K562 (cell line): Measurements from ENCODE around the gene SALL3. TPM values are rescaled to one million over a fixed set of nuclear protein-coding genes. Genes with fewer than 3 reads are reported as not detected.

Experiments
- ATAC-seq: fragments of 200-7000 bp; cut with Tn5 transposase; 3 replicates; pipeline ENCODE4 v1.9.1; 2020; ENCODE audit warnings: moderate library complexity
- BruUV-seq: library from RNA; stranded (reverse); fragments of 400-500 nt; replicated peaks from 2 replicates; lab custom pipeline; 2021; lab: Mats Ljungman, UMichigan
- CTCF ChIA-PET: fragments of 300-600 bp; formaldehyde crosslinking; extraction: SDS; loops from one replicate; lab custom pipeline; 2021; ENCODE audit warnings: low intra/inter-chr PET ratio; lab: Yijun Ruan, JAX
- POLR2A ChIA-PET: fragments of 300-600, 350-650 bp; sonication (Branson Sonifier 250); formaldehyde crosslinking; extraction: SDS; loops from one replicate; lab custom pipeline; 2021; ENCODE audit warnings: antibody characterized with exemption, inconsistent platforms; lab: Yijun Ruan, JAX
- DNase-seq, 4 experiments: peaks; one replicate each; pipeline versions ENCODE4 v3.0.0 to v3.0.0-alpha.2; 2011 to 2018; ENCODE audit warnings: low spot score in 3 of 4, mixed read lengths in 3 of 4; ENCODE audit errors: extremely low read depth in 1 of 4
- FAIRE-seq: peaks from 2 replicates; lab custom pipeline; 2011; peaks lifted over from hg19 to GRCh38; lab: Jason Lieb, UNC
- H2AFZ ChIP-seq: 2 replicates; pipeline ENCODE4 v1.6.0; 2011; ENCODE audit warnings: low read depth, low read length, control low read depth, inconsistent platforms
- H3K27ac ChIP-seq: fragments of 200-600 bp; 3 replicates; pipeline ENCODE4 v1.8.0; 2011; ENCODE audit warnings: low read depth, mild to moderate bottlenecking, control low read depth, inconsistent platforms, low read length, moderate library complexity, mixed read lengths; ENCODE audit errors: extremely low read depth
- H3K27me3 ChIP-seq, 2 experiments: fragments of 300-600 bp in 1 of 2; 2 replicates in 1 of 2; 3 replicates in 1 of 2; pipeline versions ENCODE4 v1.6.0 to v1.8.0; 2011; ENCODE audit warnings: inconsistent platforms in 2 of 2, low read length in 2 of 2, mild to moderate bottlenecking in 1 of 2, mixed read lengths in 1 of 2, moderate library complexity in 1 of 2; ENCODE audit not compliant: control insufficient read depth in 2 of 2, insufficient read depth in 2 of 2
- H3K36me3 ChIP-seq: fragments of 300-600 bp; 3 replicates; pipeline ENCODE4 v1.8.0; 2011; ENCODE audit warnings: mild to moderate bottlenecking, low read length, inconsistent platforms; ENCODE audit not compliant: control insufficient read depth, insufficient read depth
- H3K4me1 ChIP-seq, 2 experiments: fragments of 200-600 bp in 1 of 2; replicated peaks in 1 of 2; 2 replicates in 1 of 2; 3 replicates in 1 of 2; pipeline versions ENCODE4 v1.5.1 to v1.8.0; 2011; ENCODE audit warnings: inconsistent platforms in 2 of 2, low read length in 2 of 2, mild to moderate bottlenecking in 1 of 2, mixed read lengths in 1 of 2, moderate library complexity in 1 of 2; ENCODE audit not compliant: control insufficient read depth in 2 of 2, insufficient read depth in 2 of 2
- H3K4me2 ChIP-seq: 2 replicates; pipeline ENCODE4 v1.6.1; 2011; ENCODE audit warnings: low read length, control low read depth, inconsistent platforms, mixed read lengths; ENCODE audit not compliant: insufficient read depth
- H3K4me3 ChIP-seq: fragments of 200-600 bp; sonication (generic), shearing (Covaris generic); 2 replicates; pipeline ENCODE4 v1.5.1; 2016; ENCODE audit warnings: control low read depth, inconsistent platforms
- H3K79me2 ChIP-seq: fragments of 200-600 bp; 3 replicates; pipeline ENCODE4 v1.8.0; 2011; ENCODE audit warnings: low read length, inconsistent platforms; ENCODE audit not compliant: control insufficient read depth, insufficient read depth
- H3K9ac ChIP-seq, 2 experiments: 2 replicates each; pipeline versions ENCODE4 v1.6.0 to v1.6.1; 2011; ENCODE audit warnings: low read depth in 2 of 2, low read length in 2 of 2, control low read depth in 1 of 2, inconsistent platforms in 1 of 2, mild to moderate bottlenecking in 1 of 2, mixed read lengths in 1 of 2; ENCODE audit not compliant: insufficient read depth in 1 of 2
- H3K9me1 ChIP-seq: one replicate; pipeline ENCODE4 v1.6.0; 2011; ENCODE audit warnings: inconsistent platforms, mild to moderate bottlenecking, low read length, moderate library complexity; ENCODE audit not compliant: control insufficient read depth, insufficient read depth
- H3K9me3 ChIP-seq: replicated peaks from 2 replicates; pipeline ENCODE4 v1.5.1; 2011; ENCODE audit warnings: low read depth, low read length, inconsistent platforms; ENCODE audit not compliant: control insufficient read depth, insufficient read depth
- H4K20me1 ChIP-seq: replicated peaks from 2 replicates; pipeline ENCODE4 v1.6.1; 2011; ENCODE audit warnings: low read length, inconsistent platforms, mixed read lengths; ENCODE audit not compliant: control insufficient read depth, insufficient read depth
- BRF2 ChIP-seq: IDR thresholded peaks from 3 replicates; pipeline ENCODE4 v1.6.1; 2011; ENCODE audit warnings: borderline replicate concordance, mild to moderate bottlenecking; ENCODE audit not compliant: insufficient read length, insufficient read depth
- HCFC1 ChIP-seq: IDR thresholded peaks from 2 replicates; pipeline ENCODE4 v1.6.1; 2012; ENCODE audit warnings: low read depth, low read length, improper control_type of control experiment
- HNRNPLL ChIP-seq: fragments of 200-400 bp; formaldehyde crosslinking; IDR thresholded peaks from 2 replicates; pipeline ENCODE4 v1.6.1; 2017; ENCODE audit warnings: low read length, low read depth, mild to moderate bottlenecking; ENCODE audit not compliant: poor library complexity, severe bottlenecking
- LEF1 ChIP-seq: fragments of 450-650 bp; IDR thresholded peaks from 2 replicates; pipeline ENCODE4 v1.6.1; 2016; ENCODE audit warnings: mild to moderate bottlenecking
- OTX1 ChIP-seq: fragments of 450-650 bp; formaldehyde crosslinking; IDR thresholded peaks from 2 replicates; pipeline ENCODE4 v1.4.0; 2022; ENCODE audit warnings: mild to moderate bottlenecking
- PHB2 ChIP-seq: fragments of 450-650 bp; IDR thresholded peaks from 2 replicates; pipeline ENCODE4 v1.6.1; 2017; ENCODE audit warnings: low read depth
- PHF20 ChIP-seq: fragments of 450-650 bp; IDR thresholded peaks from 2 replicates; pipeline ENCODE4 v1.6.1; 2018; ENCODE audit not compliant: partially characterized antibody
- ZC3H4 ChIP-seq: sonication (generic); formaldehyde crosslinking; IDR thresholded peaks from 2 replicates; pipeline ENCODE4 v1.9.0; 2021; ENCODE audit warnings: missing genetic modification reagents, borderline replicate concordance
- ZMIZ1 ChIP-seq, 2 experiments: fragments of 150-350 bp in 1 of 2; IDR thresholded peaks; 2 replicates each; pipeline ENCODE4 v1.6.1; 2012 to 2016; ENCODE audit warnings: low read depth in 2 of 2, low read length in 2 of 2, mild to moderate bottlenecking in 1 of 2, moderate library complexity in 1 of 2
- ZNF212 ChIP-seq: fragments of 450-650 bp; formaldehyde crosslinking; IDR thresholded peaks from 2 replicates; pipeline ENCODE4 v1.4.0; 2020; ENCODE audit warnings: mild to moderate bottlenecking
- ZNF224 ChIP-seq: sonication (generic); formaldehyde crosslinking; IDR thresholded peaks from 2 replicates; pipeline ENCODE4 v1.8.0; 2022; ENCODE audit warnings: mild to moderate bottlenecking, missing genetic modification reagents
- ZNF561 ChIP-seq: fragments of 450-650 bp; formaldehyde crosslinking; conservative IDR thresholded peaks from 2 replicates; pipeline ENCODE4 v1.4.0; 2020; ENCODE audit warnings: mild to moderate bottlenecking, moderate library complexity
- WGBS: fragments of 100-300 bp; shearing (Covaris generic); methylation state at CpG from one replicate; pipeline ENCODE4 v1.1.6; 2016; ENCODE audit warnings: low coverage, mixed read lengths; ENCODE audit not compliant: insufficient coverage; ENCODE audit errors: missing lambda C conversion rate; 5-methylcytosine and 5-hydroxymethylcytosine counted together
- in situ Hi-C: fragments of 300-500 bp; cut with MboI; formaldehyde crosslinking; loops from 4 replicates; pipeline ENCODE4 v1.15.0; 2018; ENCODE audit warnings: inconsistent platforms, mixed read lengths
- intact Hi-C: fragments of 100-400 bp; cut with micrococcal nuclease; formaldehyde crosslinking; loops from 2 replicates; pipeline ENCODE4 v1.14.2; 2022
- polyA plus RNA-seq, 8 experiments: library from polyadenylated mRNA; depleted of rRNA in 4 of 8; stranded (reverse) in 5 of 8; unstranded in 3 of 8; fragments of >200 nt; fragmentation: Nextera tagmentation in 2 of 8; fragmentation: Illumina TruSeq in 1 of 8; extraction: Ambion mirVana in 2 of 8; extraction: Trizol in 1 of 8; gene quantifications; 2 replicates each; pipeline versions ENCODE4 v1.2.1 to v1.2.3, GENCODE V29; 2011 to 2014; ENCODE audit warnings: inconsistent platforms in 1 of 8, missing spikeins in 1 of 8
- total RNA-seq, 7 experiments: library from RNA; depleted of rRNA in 6 of 7; stranded (reverse); fragments of >200 nt in 6 of 7; fragmentation: Illumina TruSeq in 2 of 7; extraction: Trizol in 2 of 7; gene quantifications; 2 replicates each; pipeline versions ENCODE4 v1.2.1 to v1.2.3, GENCODE V29; 2011 to 2021; ENCODE audit warnings: low replicate concordance in 1 of 7

SALL3 gene
- total and polyA plus RNA-seq, 9 of the 15 experiments (the other 6 are each of a cell fraction or from before 2014, with no cell fraction given): not detected

- Histone ChIP-seq H3K4me3 (no peak overlapping the region), H3K4me2 (no peak overlapping the region), H4K20me1 (no peaks in the 10 kb centered on the region), H2AFZ (no peak overlapping the region), H3K4me1 (no peaks in the 10 kb centered on the region), H3K79me2 (no peaks in the 10 kb centered on the region), H3K9ac (no peak overlapping the region), H3K27me3 (peaks cover 4 to 53% of the 10 kb centered on the region in 2 experiments; a peak in 4 of 5 replicates), H3K27ac (no peak overlapping the region), H3K36me3 (no peaks in the 10 kb centered on the region), H3K9me3 (no peaks in the 10 kb centered on the region), H3K9me1 (no peaks in the 10 kb centered on the region)
- BruUV-seq: no TSS peak
- WGBS: 2% methylated on average over 9 of the region's 14 CpGs
- ChIA-PET CTCF (no interaction called here), POLR2A (no interaction called here)
- intact Hi-C loops (no loop called here), in situ Hi-C loops (no loop called here)
- TF ChIP-seq ZNF561 (no peak), PHF20 (no peak), OTX1 (CRISPR knock-in tag) (no peak), HCFC1 (no peak), HNRNPLL (no peak), PHB2 (no peak), ZMIZ1 (IDR thresholded peaks at IDR 0.05; ENCODE audit: low read depth in 2 of 2, low read length in 2 of 2) (no peak), LEF1 (no peak), BRF2 (no peak), ZC3H4 (CRISPR knock-in tag) (no peak), ZNF212 (no peak), ZNF224 (CRISPR knock-in tag) (no peak)
- DNase-seq (no peak), ATAC-seq (no peak), FAIRE-seq (no peak)
Measured at GRCh38 chr18:78932281-78932680, 47.3 kb upstream of the SALL3 start.
